ENCODE data around the gene ZNF835.

Gene ZNF835

DNA sequence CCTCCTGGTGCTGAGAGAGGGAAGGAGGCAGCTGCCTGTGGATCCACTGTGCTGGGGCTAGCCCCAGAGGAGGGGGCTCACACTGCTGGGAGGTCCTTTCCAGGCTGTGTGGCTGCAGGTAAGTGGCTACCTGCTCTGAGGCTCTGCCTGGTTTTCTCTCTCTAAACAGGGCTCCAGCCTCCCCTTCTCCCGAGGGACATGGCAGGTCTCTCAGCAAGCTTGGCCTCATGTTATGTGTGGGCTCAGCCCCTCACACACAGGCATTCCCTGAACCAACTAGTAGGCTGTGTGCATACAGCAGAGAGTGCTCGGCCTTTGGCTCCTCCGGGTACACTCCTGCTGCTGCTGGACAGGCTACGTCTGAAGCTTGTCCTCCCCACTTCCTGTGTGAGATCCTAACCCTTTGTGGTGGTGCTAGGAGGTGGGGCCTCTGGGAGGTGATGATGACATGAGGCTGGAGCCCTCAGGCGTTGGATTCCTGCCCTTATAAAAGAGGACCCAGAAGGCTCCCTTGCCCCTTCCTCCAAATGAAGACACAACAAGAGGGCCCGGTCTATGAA, 4.2 kb downstream of the ZNF835 start:
- H3K27ac ChIP-seq (ENCODE audit: low read depth, low read length), result no peak overlapping the region
- H2AFZ ChIP-seq (ENCODE audit: insufficient read depth, low read length, poor library complexity), result no peak overlapping the region
- H3K4me2 ChIP-seq (ENCODE audit: low read length), result no peak overlapping the region
- no peak overlapping the region for H2BK5ac ChIP-seq (ENCODE audit: low read depth, low read length, poor library complexity)
- H3K18ac ChIP-seq (ENCODE audit: low read length), result no peak overlapping the region
- H2AK5ac ChIP-seq (ENCODE audit: low read length), result no peak overlapping the region
- whole genome bisulfite sequencing (ENCODE audit: extremely low coverage, insufficient coverage, insufficient read length), result no CpG with 5 or more reads among the region's 6 CpGs
- H4K91ac ChIP-seq (ENCODE audit: low read depth, low read length), result no peak overlapping the region
- no peaks in the 10 kb centered on the region for H3K36me3 ChIP-seq (ENCODE audit: control insufficient read depth in 1 of 2, insufficient read depth in 2 of 2, low read length in 2 of 2)
- no peak for DNase-seq
- H2BK120ac ChIP-seq (ENCODE audit: insufficient read depth, low read length, poor library complexity), result no peak overlapping the region
- H3K27me3 ChIP-seq (ENCODE audit: insufficient read depth, low read length), result no peaks in the 10 kb centered on the region
- no peak overlapping the region for H3K14ac ChIP-seq (ENCODE audit: low read length)
- H4K12ac ChIP-seq (ENCODE audit: low read depth, low read length), result no peak overlapping the region
- no peak overlapping the region for H4K8ac ChIP-seq (ENCODE audit: low read depth, low read length)
- H3K79me1 ChIP-seq (ENCODE audit: low read length), result no peaks in the 10 kb centered on the region
- peaks cover 55% of the 10 kb centered on the region for H3K9me3 ChIP-seq (ENCODE audit: insufficient read depth, low read depth, low read length)
- no peaks in the 10 kb centered on the region for H3K79me2 ChIP-seq (ENCODE audit: control insufficient read depth, insufficient read depth, low read length, poor library complexity)
- H3K4me1 ChIP-seq (ENCODE audit: control insufficient read depth in 1 of 2, insufficient read depth in 2 of 2, low read length in 2 of 2), result peaks cover 4 to 5% of the 10 kb centered on the region in 2 experiments
- no peak overlapping the region for H3K4me3 ChIP-seq (ENCODE audit: low read depth, low read length)
- H3K9ac ChIP-seq (ENCODE audit: low read length), result no peak overlapping the region
- no peak overlapping the region for H2BK12ac ChIP-seq (ENCODE audit: low read length)
- no peak overlapping the region for H3K4ac ChIP-seq (ENCODE audit: low read depth, low read length)
- H3K23ac ChIP-seq (ENCODE audit: low read length), result no peak overlapping the region

DNA sequence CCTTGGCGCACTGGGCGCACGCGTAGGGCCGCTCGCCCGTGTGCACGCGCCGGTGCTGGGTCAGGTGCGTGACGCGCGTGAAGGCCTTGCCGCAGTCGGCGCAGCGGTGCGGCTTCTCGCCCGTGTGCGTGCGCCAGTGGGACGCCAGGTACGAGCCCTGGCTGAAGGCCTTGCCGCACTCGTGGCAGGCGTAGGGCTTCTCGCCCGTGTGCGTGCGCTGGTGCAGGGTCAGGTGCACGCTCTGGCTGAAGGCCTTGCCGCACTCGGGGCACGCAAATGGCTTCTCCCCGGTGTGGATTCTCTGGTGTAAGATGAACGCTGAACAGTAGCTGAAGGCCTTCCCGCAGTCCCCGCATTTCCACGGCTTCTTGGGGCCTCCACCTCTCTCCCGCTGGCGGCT, 7.0 kb downstream of the ZNF835 start:
- Histone ChIP-seq H2BK12ac (ENCODE audit: low read length) (no peak overlapping the region), H3K4me1 (ENCODE audit: control insufficient read depth in 1 of 2, insufficient read depth in 2 of 2, low read length in 2 of 2) (no peaks in the 10 kb centered on the region), H4K8ac (ENCODE audit: low read depth, low read length) (no peak overlapping the region), H2BK5ac (ENCODE audit: low read depth, low read length, poor library complexity) (no peak overlapping the region), H3K4me2 (ENCODE audit: low read length) (no peak overlapping the region), H3K9me3 (ENCODE audit: insufficient read depth, low read depth, low read length) (peaks cover 50% of the 10 kb centered on the region), H3K27me3 (ENCODE audit: insufficient read depth, low read length) (no peaks in the 10 kb centered on the region), H2BK120ac (ENCODE audit: insufficient read depth, low read length, poor library complexity) (no peak overlapping the region), H2AK5ac (ENCODE audit: low read length) (no peak overlapping the region), H3K4me3 (ENCODE audit: low read depth, low read length) (no peak overlapping the region), H3K9ac (ENCODE audit: low read length) (no peak overlapping the region), H3K18ac (ENCODE audit: low read length) (no peak overlapping the region), H3K23ac (ENCODE audit: low read length) (no peak overlapping the region), H3K27ac (ENCODE audit: low read depth, low read length) (no peak overlapping the region), H3K79me2 (ENCODE audit: control insufficient read depth, insufficient read depth, low read length, poor library complexity) (no peaks in the 10 kb centered on the region), H3K4ac (ENCODE audit: low read depth, low read length) (no peak overlapping the region), H3K79me1 (ENCODE audit: low read length) (no peaks in the 10 kb centered on the region), H3K36me3 (ENCODE audit: control insufficient read depth in 1 of 2, insufficient read depth in 2 of 2, low read length in 2 of 2) (no peaks in the 10 kb centered on the region), H3K14ac (ENCODE audit: low read length) (no peak overlapping the region), H4K12ac (ENCODE audit: low read depth, low read length) (no peak overlapping the region), H4K91ac (ENCODE audit: low read depth, low read length) (no peak overlapping the region), H2AFZ (ENCODE audit: insufficient read depth, low read length, poor library complexity) (no peak overlapping the region)
- no peak for DNase-seq
- WGBS (ENCODE audit: extremely low coverage, insufficient coverage, insufficient read length), result no CpG with 5 or more reads among the region's 43 CpGs

DNA sequence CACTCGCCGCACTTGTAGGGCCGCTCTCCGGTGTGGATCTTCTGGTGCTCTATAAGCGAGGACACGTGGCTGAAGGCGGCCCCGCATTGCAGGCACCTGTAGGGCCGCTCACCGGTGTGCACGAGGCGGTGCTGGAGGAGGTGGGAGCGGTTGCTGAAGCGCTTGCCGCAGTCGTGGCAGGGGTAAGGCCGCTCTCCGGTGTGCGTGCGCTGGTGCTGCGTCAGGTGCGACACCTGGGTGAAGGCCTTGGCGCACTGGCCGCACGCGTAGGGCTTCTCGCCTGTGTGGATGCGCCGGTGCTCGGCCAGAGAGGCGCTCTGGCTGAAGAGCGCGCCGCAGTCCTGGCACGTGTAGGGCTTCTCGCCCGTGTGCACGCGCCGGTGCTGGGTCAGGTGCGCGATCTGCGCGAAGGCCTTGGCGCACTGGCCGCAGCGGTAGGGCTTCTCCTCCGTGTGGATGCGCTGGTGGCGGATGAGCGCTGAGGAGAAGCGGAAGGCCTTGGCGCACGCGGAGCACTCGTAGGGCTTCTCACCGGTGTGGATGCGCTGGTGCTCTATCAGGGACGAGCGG, 7.5 kb downstream of the ZNF835 start:
- Histone ChIP-seq H4K91ac (ENCODE audit: low read depth, low read length) (no peak overlapping the region), H3K79me1 (ENCODE audit: low read length) (no peaks in the 10 kb centered on the region), H3K9ac (ENCODE audit: low read length) (no peak overlapping the region), H3K79me2 (ENCODE audit: control insufficient read depth, insufficient read depth, low read length, poor library complexity) (no peaks in the 10 kb centered on the region), H4K8ac (ENCODE audit: low read depth, low read length) (no peak overlapping the region), H3K18ac (ENCODE audit: low read length) (no peak overlapping the region), H2BK5ac (ENCODE audit: low read depth, low read length, poor library complexity) (no peak overlapping the region), H3K36me3 (ENCODE audit: control insufficient read depth in 1 of 2, insufficient read depth in 2 of 2, low read length in 2 of 2) (no peaks in the 10 kb centered on the region), H2BK120ac (ENCODE audit: insufficient read depth, low read length, poor library complexity) (no peak overlapping the region), H2BK12ac (ENCODE audit: low read length) (no peak overlapping the region), H3K27me3 (ENCODE audit: insufficient read depth, low read length) (no peaks in the 10 kb centered on the region), H3K4me3 (ENCODE audit: low read depth, low read length) (no peak overlapping the region), H3K9me3 (ENCODE audit: insufficient read depth, low read depth, low read length) (peaks cover 52% of the 10 kb centered on the region), H2AFZ (ENCODE audit: insufficient read depth, low read length, poor library complexity) (no peak overlapping the region), H3K23ac (ENCODE audit: low read length) (no peak overlapping the region), H3K4ac (ENCODE audit: low read depth, low read length) (no peak overlapping the region), H2AK5ac (ENCODE audit: low read length) (no peak overlapping the region), H3K4me1 (ENCODE audit: control insufficient read depth in 1 of 2, insufficient read depth in 2 of 2, low read length in 2 of 2) (no peaks in the 10 kb centered on the region), H3K14ac (ENCODE audit: low read length) (no peak overlapping the region), H3K4me2 (ENCODE audit: low read length) (no peak overlapping the region), H3K27ac (ENCODE audit: low read depth, low read length) (no peak overlapping the region), H4K12ac (ENCODE audit: low read depth, low read length) (no peak overlapping the region)
- WGBS (ENCODE audit: extremely low coverage, insufficient coverage, insufficient read length), result no CpG with 5 or more reads among the region's 60 CpGs
- no peak for DNase-seq

DNA sequence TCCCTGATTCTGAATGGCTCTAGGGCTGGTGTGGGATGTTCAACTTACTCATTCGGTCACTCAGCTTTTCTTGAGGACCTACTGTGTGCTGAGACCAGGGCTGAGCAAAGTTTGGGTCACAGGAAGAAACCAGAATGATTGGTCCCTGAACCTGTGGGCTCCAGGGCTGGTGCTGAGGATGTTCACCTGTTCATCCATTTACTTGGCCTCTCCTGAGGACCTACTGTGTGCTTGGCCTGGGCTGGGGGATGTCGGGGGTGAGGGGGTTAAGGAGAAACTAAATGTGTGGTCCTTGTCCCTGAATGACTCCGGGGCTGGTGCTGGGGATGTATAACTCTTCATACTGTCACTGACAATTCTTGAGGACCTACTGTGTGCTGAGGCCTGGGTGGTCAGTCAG, 10.3 kb downstream of the ZNF835 start:
- no CpG with 5 or more reads among the region's 3 CpGs for WGBS (ENCODE audit: extremely low coverage, insufficient coverage, insufficient read length)
- Histone ChIP-seq H3K36me3 (ENCODE audit: control insufficient read depth in 1 of 2, insufficient read depth in 2 of 2, low read length in 2 of 2) (no peaks in the 10 kb centered on the region), H3K79me1 (ENCODE audit: low read length) (no peaks in the 10 kb centered on the region), H2AFZ (ENCODE audit: insufficient read depth, low read length, poor library complexity) (no peak overlapping the region), H3K18ac (ENCODE audit: low read length) (no peak overlapping the region), H3K27me3 (ENCODE audit: insufficient read depth, low read length) (no peaks in the 10 kb centered on the region), H3K79me2 (ENCODE audit: control insufficient read depth, insufficient read depth, low read length, poor library complexity) (no peaks in the 10 kb centered on the region), H2BK5ac (ENCODE audit: low read depth, low read length, poor library complexity) (no peak overlapping the region), H2BK120ac (ENCODE audit: insufficient read depth, low read length, poor library complexity) (no peak overlapping the region), H3K4me1 (ENCODE audit: control insufficient read depth in 1 of 2, insufficient read depth in 2 of 2, low read length in 2 of 2) (no peaks in the 10 kb centered on the region), H3K27ac (ENCODE audit: low read depth, low read length) (no peak overlapping the region), H3K14ac (ENCODE audit: low read length) (no peak overlapping the region), H2AK5ac (ENCODE audit: low read length) (no peak overlapping the region), H4K8ac (ENCODE audit: low read depth, low read length) (no peak overlapping the region), H3K4ac (ENCODE audit: low read depth, low read length) (no peak overlapping the region), H3K9ac (ENCODE audit: low read length) (no peak overlapping the region), H4K12ac (ENCODE audit: low read depth, low read length) (no peak overlapping the region), H2BK12ac (ENCODE audit: low read length) (no peak overlapping the region), H3K23ac (ENCODE audit: low read length) (no peak overlapping the region), H3K4me2 (ENCODE audit: low read length) (no peak overlapping the region), H3K4me3 (ENCODE audit: low read depth, low read length) (no peak overlapping the region), H3K9me3 (ENCODE audit: insufficient read depth, low read depth, low read length) (peaks cover 42% of the 10 kb centered on the region), H4K91ac (ENCODE audit: low read depth, low read length) (no peak overlapping the region)
- no peak for DNase-seq

Measured in trophoblast cell (in vitro differentiated cells and primary cell).